Left renal cortex interstitium (tissue), 4 donors: ENCODE measurements around the gene CBL. TPM values are rescaled to one million over a fixed set of nuclear protein-coding genes. Genes with fewer than 3 reads are reported as not detected.
A peak's percentile ranks its signal among the peaks of the same experiment; 100 is the strongest.
"Not testable (repeated sequence)": the region's sequence is repeated elsewhere in the genome, so short reads cannot be mapped to it uniquely, and the experiment has no call there.

Experiments
- DNase-seq, 4 donors: peaks; one replicate each; pipeline ENCODE4 v3.0.0-alpha.2; 2013; ENCODE audit warnings: low read depth in 4 of 4, low spot score in 2 of 4, missing footprints in 1 of 4
- polyA plus RNA-seq, 4 donors: library from polyadenylated mRNA; unstranded; fragments of 120-200 nt; gene quantifications; one replicate each; pipeline ENCODE4 v1.2.1, GENCODE V29; 2013; ENCODE audit not compliant: insufficient read length in 4 of 4

The CBL gene
- polyA plus RNA-seq, 4 donors: 16.1 to 20.9 (median 18.6) TPM

- peak in 2 of 4 donors; percentile 39 to 45 for DNase-seq
Measured at GRCh38 chr11:119206511-119207414, 624 bp downstream of the CBL start.

GRCh38 chr11:119207415-119207960 lies 1.3 kb downstream of the CBL start:
- no peak for DNase-seq

- no peak for DNase-seq
Measured at GRCh38 chr11:119209186-119209585, 3.0 kb downstream of the CBL start.

- DNase-seq: no peak
Measured at GRCh38 chr11:119210050-119210449, 3.9 kb downstream of the CBL start.

GRCh38 chr11:119218141-119218878 lies 12.2 kb downstream of the CBL start:
- DNase-seq: no peak

GRCh38 chr11:119222308-119222707 lies 16.2 kb downstream of the CBL start:
- no peak for DNase-seq

GRCh38 chr11:119222891-119223290 lies 16.8 kb downstream of the CBL start:
- no peak for DNase-seq

GRCh38 chr11:119223856-119224255 lies 17.7 kb downstream of the CBL start:
- no peak for DNase-seq

GRCh38 chr11:119228535-119229287 lies 22.6 kb downstream of the CBL start:
- DNase-seq: not testable (repeated sequence)

- DNase-seq: no peak
Measured at GRCh38 chr11:119229288-119229672, 23.1 kb downstream of the CBL start.

- DNase-seq: no peak
Measured at GRCh38 chr11:119229741-119230140, 23.6 kb downstream of the CBL start.

GRCh38 chr11:119236490-119236889 lies 30.4 kb downstream of the CBL start:
- DNase-seq: no peak

GRCh38 chr11:119236891-119237290 lies 30.8 kb downstream of the CBL start:
- DNase-seq: no peak

- DNase-seq: no peak
Measured at GRCh38 chr11:119237515-119237914, 31.4 kb downstream of the CBL start.

- DNase-seq: no peak
Measured at GRCh38 chr11:119248750-119249670, 42.9 kb downstream of the CBL start.

GRCh38 chr11:119249671-119250010 lies 43.5 kb downstream of the CBL start:
- DNase-seq: no peak

GRCh38 chr11:119251114-119251513 lies 45.0 kb downstream of the CBL start:
- DNase-seq: no peak

- no peak for DNase-seq
Measured at GRCh38 chr11:119254239-119254638, 48.1 kb downstream of the CBL start.

- DNase-seq: no peak
Measured at GRCh38 chr11:119258180-119258579, 52.0 kb downstream of the CBL start.

- DNase-seq: no peak
Measured at GRCh38 chr11:119258983-119259382, 52.8 kb downstream of the CBL start.
